ENCODE data around the gene CCDC183.

- TF ChIP-seq CTCF (IDR thresholded peaks at IDR 0.05; ENCODE audit: low read length) (no peak), EZH2 (IDR thresholded peaks at IDR 0.05; ENCODE audit: borderline replicate concordance, low read length) (no peak)
Measured at GRCh38 chr9:136789523-136789937, 6.6 kb upstream of the CCDC183 start.
